Measurements from ENCODE around the gene MBTPS1.

- no peak for TF ChIP-seq L3MBTL2 (IDR thresholded peaks at IDR 0.05)
- TF ChIP-seq HDAC2 (IDR thresholded peaks at IDR 0.05), result no peak
- TF ChIP-seq HNRNPH1 (optimal IDR thresholded peaks at IDR 0.05; ENCODE audit: low read depth, low read length), result no peak
- no peak for TF ChIP-seq SMC3 (conservative IDR thresholded peaks at IDR 0.05; ENCODE audit: insufficient read depth, low read depth, low read length)
- no peak for TF ChIP-seq EP300 (IDR thresholded peaks at IDR 0.05; ENCODE audit: low read length)
- no peak for TF ChIP-seq ZNF175 (CRISPR knock-in tag; IDR thresholded peaks at IDR 0.05; ENCODE audit: low read depth)
- no peak for TF ChIP-seq DEAF1 (CRISPR knock-in tag; IDR thresholded peaks at IDR 0.05)
Observed at GRCh38 chr16:84067640-84068039, 49.1 kb downstream of the MBTPS1 start.
